Body of pancreas (tissue), 4 donors: ENCODE measurements around the gene MYO15B. TPM values are rescaled to one million over a fixed set of nuclear protein-coding genes. Genes with fewer than 3 reads are reported as not detected.
A peak's percentile ranks its signal among the peaks of the same experiment; 100 is the strongest.

Source experiments
- ATAC-seq: fragments of 150-250 bp; one replicate; pipeline ENCODE4 v1.9.1; 2016
- DNase-seq, 4 donors: peaks; one replicate each; pipeline ENCODE4 v3.0.0-alpha.2; 2019
- H3K27ac ChIP-seq, 4 donors: fragments of 200-600 bp; sonication (generic); 1 replicate in 3 of 4; 2 replicates in 1 of 4; pipeline versions ENCODE4 v1.5.1 to v1.6.1; 2016 to 2019; ENCODE audit warnings: mild to moderate bottlenecking in 1 of 4, mixed read lengths in 1 of 4, moderate library complexity in 1 of 4
- H3K27me3 ChIP-seq, 2 donors: fragments of 200-600 bp; sonication (generic); one replicate each; pipeline ENCODE4 v1.6.0; 2016; ENCODE audit warnings: mild to moderate bottlenecking in 1 of 2
- H3K36me3 ChIP-seq, 2 donors: fragments of 200-600 bp; sonication (generic); replicated peaks in 1 of 2; 2 replicates each; pipeline ENCODE4 v1.5.1; 2016; ENCODE audit warnings: low read depth in 2 of 2; ENCODE audit not compliant: insufficient read depth in 1 of 2
- H3K4me1 ChIP-seq: fragments of 200-600 bp; sonication (generic); one replicate; pipeline ENCODE4 v1.6.0; 2016
- H3K4me3 ChIP-seq, 2 donors: fragments of 200-600 bp; sonication (generic); 1 replicate in 1 of 2; 2 replicates in 1 of 2; pipeline ENCODE4 v1.5.1; 2016 to 2019
- H3K9me3 ChIP-seq, 3 donors: fragments of 200-600 bp; sonication (generic); 1 replicate in 2 of 3; 2 replicates in 1 of 3; pipeline ENCODE4 v1.5.1; 2016
- POLR2A ChIP-seq, 3 donors: fragments of 450-650 bp; IDR thresholded peaks; one replicate each; pipeline ENCODE4 v1.6.1; 2016; ENCODE audit warnings: antibody characterized with exemption in 3 of 3, mild to moderate bottlenecking in 2 of 3
- WGBS, 2 donors: methylation state at CpG; one replicate each; pipeline ENCODE4 v1.1.5; 2017; 5-methylcytosine and 5-hydroxymethylcytosine counted together
- intact Hi-C: fragments of 100-400 bp; cut with DNase I; formaldehyde crosslinking; loops from one replicate; pipeline ENCODE4 v1.15.1; 2023
- total RNA-seq, 2 donors: library from RNA; depleted of rRNA; stranded (reverse); fragments of >200 nt; gene quantifications; one replicate each; pipeline ENCODE4 v1.1.0, GENCODE V29; 2016
- TF ChIP-seq, protein P1 (sequence below), 7 experiments: fragments of 450-650 bp in 4 of 7; fragments of 200-600 bp in 3 of 7; sonication (generic) in 3 of 7; IDR thresholded peaks; one replicate each; pipeline ENCODE4 v1.5.1; 2016 to 2019; ENCODE audit warnings: antibody characterized with exemption in 7 of 7

Gene MYO15B
- total RNA-seq, 2 donors from 2014 or later = 61.2 to 183 TPM

DNA sequence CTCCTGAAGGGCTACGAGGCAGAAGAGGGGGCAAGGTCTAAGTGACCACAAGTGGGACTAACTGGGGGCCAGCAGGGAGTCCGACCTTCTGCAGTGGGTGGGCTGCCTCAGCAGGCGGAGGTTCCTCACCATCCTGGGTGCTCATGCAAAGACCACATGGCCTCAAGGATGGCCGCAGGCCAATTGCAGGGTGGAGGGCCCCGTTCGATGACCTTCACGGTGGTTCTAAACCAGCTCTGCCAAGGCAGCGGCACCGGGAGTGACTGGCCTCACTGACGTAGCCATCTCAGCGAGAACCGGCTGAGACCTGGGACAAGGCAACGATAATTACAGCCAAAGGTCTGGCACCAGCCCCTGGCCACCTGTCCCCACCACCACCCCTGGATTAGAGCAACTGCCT, 51.3 kb downstream of the MYO15B start:
- TF ChIP-seq, protein P1, sequence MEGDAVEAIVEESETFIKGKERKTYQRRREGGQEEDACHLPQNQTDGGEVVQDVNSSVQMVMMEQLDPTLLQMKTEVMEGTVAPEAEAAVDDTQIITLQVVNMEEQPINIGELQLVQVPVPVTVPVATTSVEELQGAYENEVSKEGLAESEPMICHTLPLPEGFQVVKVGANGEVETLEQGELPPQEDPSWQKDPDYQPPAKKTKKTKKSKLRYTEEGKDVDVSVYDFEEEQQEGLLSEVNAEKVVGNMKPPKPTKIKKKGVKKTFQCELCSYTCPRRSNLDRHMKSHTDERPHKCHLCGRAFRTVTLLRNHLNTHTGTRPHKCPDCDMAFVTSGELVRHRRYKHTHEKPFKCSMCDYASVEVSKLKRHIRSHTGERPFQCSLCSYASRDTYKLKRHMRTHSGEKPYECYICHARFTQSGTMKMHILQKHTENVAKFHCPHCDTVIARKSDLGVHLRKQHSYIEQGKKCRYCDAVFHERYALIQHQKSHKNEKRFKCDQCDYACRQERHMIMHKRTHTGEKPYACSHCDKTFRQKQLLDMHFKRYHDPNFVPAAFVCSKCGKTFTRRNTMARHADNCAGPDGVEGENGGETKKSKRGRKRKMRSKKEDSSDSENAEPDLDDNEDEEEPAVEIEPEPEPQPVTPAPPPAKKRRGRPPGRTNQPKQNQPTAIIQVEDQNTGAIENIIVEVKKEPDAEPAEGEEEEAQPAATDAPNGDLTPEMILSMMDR (IDR thresholded peaks at IDR 0.05) = no peak
- 89 to 93% methylated on average over 8 to 10 of the region's 13 CpGs for WGBS, 2 donors
- no peak for DNase-seq
- no peak overlapping the region for H3K27ac ChIP-seq
- no peaks in the 10 kb centered on the region for H3K27me3 ChIP-seq
- H3K4me3 ChIP-seq = no peak overlapping the region
- intact Hi-C loops = no loop called here
- no peaks in the 10 kb centered on the region for H3K9me3 ChIP-seq
- no peak for ATAC-seq
- H3K4me1 ChIP-seq = peaks cover 39% of the 10 kb centered on the region
- no peaks in the 10 kb centered on the region for H3K36me3 ChIP-seq

DNA sequence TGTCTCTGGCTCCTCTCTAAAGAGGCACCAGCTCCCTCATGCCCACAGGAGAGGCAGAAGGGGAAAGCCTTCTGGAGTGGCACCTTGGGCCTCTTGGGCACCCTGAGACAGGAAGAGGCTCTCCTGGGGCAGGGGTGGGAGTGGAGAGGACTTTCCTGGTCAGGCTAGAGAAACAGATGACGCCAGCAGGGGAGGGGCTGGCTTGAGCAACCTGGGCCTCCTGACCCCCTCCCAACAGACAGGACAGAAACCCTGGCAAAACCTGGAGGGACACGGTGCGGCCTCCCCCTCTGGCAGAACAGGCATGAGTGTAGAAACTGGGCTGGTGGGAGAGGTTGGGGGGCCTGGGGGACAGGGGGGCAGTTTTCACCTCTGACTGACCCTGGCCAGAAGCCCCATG, 51.7 kb downstream of the MYO15B start:
- DNase-seq = no peak
- intact Hi-C loops = no loop called here
- peak overlapping the region in 2 of 4 donors; percentile 21 to 61 for H3K27ac ChIP-seq
- no peaks in the 10 kb centered on the region for H3K27me3 ChIP-seq
- H3K36me3 ChIP-seq = no peaks in the 10 kb centered on the region
- peaks cover 34% of the 10 kb centered on the region for H3K4me1 ChIP-seq
- 89 to 100% methylated on average over 2 to 3 of the region's 3 CpGs for WGBS, 2 donors
- no peak overlapping the region for H3K4me3 ChIP-seq
- ATAC-seq = no peak
- H3K9me3 ChIP-seq = no peaks in the 10 kb centered on the region
- TF ChIP-seq POLR2A (IDR thresholded peaks at IDR 0.05) = no peak
- TF ChIP-seq, protein P1 (IDR thresholded peaks at IDR 0.05) = no peak

DNA sequence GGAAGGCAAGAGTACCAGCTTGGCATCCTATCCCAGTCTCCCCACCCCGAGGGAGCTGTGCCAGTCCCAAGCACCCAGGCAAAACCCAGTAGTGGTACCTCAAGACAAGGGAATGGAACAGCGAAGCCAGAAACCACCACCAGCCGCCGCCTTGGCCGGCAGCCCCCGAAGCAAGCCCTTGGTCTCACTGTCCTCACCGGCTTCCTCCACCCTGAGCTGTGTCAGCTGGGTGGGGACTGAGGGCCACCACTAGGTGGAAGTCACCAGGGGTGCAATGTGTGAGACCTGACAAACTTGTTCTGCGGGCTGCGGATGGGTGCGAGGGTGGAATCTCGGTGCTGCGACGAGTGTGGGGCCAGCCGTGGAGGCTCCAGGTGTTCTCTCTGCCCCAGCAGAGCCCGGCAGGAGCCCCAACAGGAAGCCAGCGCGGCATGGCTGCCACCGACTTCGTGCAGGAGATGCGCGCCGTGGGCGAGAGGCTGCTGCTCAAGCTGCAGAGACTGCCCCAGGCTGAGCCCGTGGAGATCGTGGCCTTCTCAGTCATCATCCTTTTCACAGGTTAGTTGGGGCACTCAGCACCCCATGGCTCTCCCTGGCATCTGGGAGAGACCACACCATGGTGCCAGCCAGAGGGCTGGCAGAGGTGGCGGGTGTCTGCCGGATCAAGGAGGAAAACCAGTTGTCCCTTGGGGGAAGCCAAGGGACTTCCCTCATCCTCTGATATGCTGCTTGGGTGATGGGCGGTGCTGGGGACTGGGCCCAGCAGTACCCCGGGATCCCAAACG, 52.4 kb downstream of the MYO15B start:
- peaks cover 33% of the 10 kb centered on the region for H3K4me1 ChIP-seq
- intact Hi-C loops = no loop called here
- no peak overlapping the region for H3K4me3 ChIP-seq
- no peaks in the 10 kb centered on the region for H3K9me3 ChIP-seq
- no peaks in the 10 kb centered on the region for H3K27me3 ChIP-seq
- TF ChIP-seq, protein P1 (IDR thresholded peaks at IDR 0.05) = peak in 4 of 7 experiments; percentile 24 to 38 (median 37)
- peak in 2 of 3 donors; percentile 15 to 21 for TF ChIP-seq POLR2A (IDR thresholded peaks at IDR 0.05)
- DNase-seq (peak; percentile 39 to 59 (median 50)), ATAC-seq (peak; percentile 47)
- peak overlapping the region in 3 of 4 donors; percentile 21 to 61 (median 31) for H3K27ac ChIP-seq
- H3K36me3 ChIP-seq = no peaks in the 10 kb centered on the region
- WGBS, 2 donors = 76% methylated on average over 22 to 30 of the region's 30 CpGs

DNA sequence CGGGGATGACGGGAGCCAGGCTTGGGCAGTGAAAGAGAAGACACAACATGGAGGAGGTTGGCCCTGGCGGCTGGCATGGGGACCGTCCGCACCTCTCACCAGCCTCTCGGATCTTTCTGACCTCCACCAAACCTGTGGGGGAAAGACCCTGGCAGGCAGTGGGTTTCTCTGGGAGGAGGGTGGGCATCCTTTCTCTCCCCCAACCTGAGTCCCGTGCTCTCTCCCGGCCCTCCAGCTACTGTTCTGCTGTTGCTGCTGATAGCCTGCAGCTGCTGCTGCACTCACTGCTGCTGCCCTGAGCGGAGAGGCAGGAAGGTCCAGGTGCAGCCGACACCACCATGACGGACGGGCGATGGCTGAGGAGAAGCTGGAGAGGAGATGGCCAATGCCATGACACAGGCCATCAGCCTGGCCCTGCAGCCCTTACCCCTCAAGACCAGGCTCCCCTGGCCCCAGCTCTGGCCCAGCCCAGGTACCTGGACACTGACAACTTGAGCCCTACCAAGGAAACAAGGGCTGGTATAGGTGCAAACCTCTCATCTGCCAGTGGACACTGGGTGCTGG, 53.0 kb downstream of the MYO15B start:
- no peaks in the 10 kb centered on the region for H3K27me3 ChIP-seq
- no peaks in the 10 kb centered on the region for H3K9me3 ChIP-seq
- 90 to 95% methylated on average over 11 to 13 of the region's 13 CpGs for WGBS, 2 donors
- H3K36me3 ChIP-seq = no peaks in the 10 kb centered on the region
- no peak overlapping the region for H3K4me3 ChIP-seq
- peaks cover 40% of the 10 kb centered on the region for H3K4me1 ChIP-seq
- intact Hi-C loops = no loop called here
- H3K27ac ChIP-seq = peak overlapping the region in 1 of 4 donors; percentile 92
- DNase-seq = no peak
- no peak for ATAC-seq
- TF ChIP-seq, protein P1 (IDR thresholded peaks at IDR 0.05) = no peak
- no peak for TF ChIP-seq POLR2A (IDR thresholded peaks at IDR 0.05)
